Measurements from ENCODE around the gene OTOP3. TPM values are rescaled to one million over a fixed set of nuclear protein-coding genes. Genes with fewer than 3 reads are reported as not detected.
A peak's percentile ranks its signal among the peaks of the same experiment; 100 is the strongest.
"Not testable (repeated sequence)": the region's sequence is repeated elsewhere in the genome, so short reads cannot be mapped to it uniquely, and the experiment has no call there.

OTOP3 gene
- polyA plus RNA-seq, 1 donor (not counting 4 experiments of a cell fraction or from before 2014, with no cell fraction given): 0.03 TPM

GRCh38 chr17:74981979-74982662, 46.4 kb downstream of the OTOP3 start:
- Histone ChIP-seq H3K9me3 (ENCODE audit: control insufficient read depth, low read depth, low read length) (no peaks in the 10 kb centered on the region), H2AFZ (ENCODE audit: control insufficient read depth, low read length) (peak overlapping the region; percentile 84), H3K9me1 (ENCODE audit: control insufficient read depth, extremely low read depth, insufficient read depth, low read length) (no peaks in the 10 kb centered on the region), H3K9ac (ENCODE audit: control insufficient read depth, extremely low read depth, insufficient read depth, low read length) (peak overlapping the region; percentile 46), H3K4me2 (ENCODE audit: control insufficient read depth, extremely low read depth, insufficient read depth, low read depth, low read length) (peak overlapping the region; percentile 95), H3K4me1 (ENCODE audit: control insufficient read depth, extremely low read depth, insufficient read depth, low read length) (peaks cover 21% of the 10 kb centered on the region), H3K27me3 (ENCODE audit: control insufficient read depth, extremely low read depth, insufficient read depth, low read length) (no peaks in the 10 kb centered on the region), H3K36me3 (ENCODE audit: control insufficient read depth in 2 of 2, extremely low read depth in 1 of 2, insufficient read depth in 2 of 2, low read length in 2 of 2) (no peaks in the 10 kb centered on the region), H3K4me3 (ENCODE audit: control insufficient read depth in 2 of 3, extremely low read depth in 1 of 3, insufficient read depth in 2 of 3, low read depth in 1 of 3, low read length in 3 of 3) (peak overlapping the region; percentile 42 to 78 (median 49)), H4K20me1 (ENCODE audit: control insufficient read depth, extremely low read depth, insufficient read depth, low read length) (no peaks in the 10 kb centered on the region), H3K27ac (ENCODE audit: control insufficient read depth, insufficient read depth, low read length) (no peak overlapping the region), H3K79me2 (ENCODE audit: control insufficient read depth, insufficient read depth, low read length) (no peaks in the 10 kb centered on the region)
- TF ChIP-seq EZH2 (IDR thresholded peaks at IDR 0.05; ENCODE audit: low read length) (no peak), CTCF (optimal IDR thresholded peaks at IDR 0.05 in 1 of 3, IDR thresholded peaks at IDR 0.05 in 1 of 3, conservative IDR thresholded peaks at IDR 0.05 in 1 of 3; ENCODE audit: extremely low read depth in 1 of 3, insufficient read depth in 2 of 3, low read length in 3 of 3) (peak in 1 of 3 experiments; percentile 23)
- DNase-seq (ENCODE audit: low read depth, low spot score) (no peak), FAIRE-seq (no peak)
- dilution Hi-C loops (cut with MboI; ENCODE audit: extremely low pct_ligation_motif_present, low sequenced_read_pairs): no loop called here

GRCh38 chr17:74982663-74983313, 47.1 kb downstream of the OTOP3 start:
- FAIRE-seq: not testable (repeated sequence)

More at GRCh38 chr17:74982663-74983313, 47.1 kb downstream of the OTOP3 start:
- H3K4me2 ChIP-seq (ENCODE audit: control insufficient read depth, extremely low read depth, insufficient read depth, low read depth, low read length): peak overlapping the region; percentile 95
- H3K27ac ChIP-seq (ENCODE audit: control insufficient read depth, insufficient read depth, low read length); H3K9me1 ChIP-seq (ENCODE audit: control insufficient read depth, extremely low read depth, insufficient read depth, low read length); H3K79me2 ChIP-seq (ENCODE audit: control insufficient read depth, insufficient read depth, low read length); H4K20me1 ChIP-seq (ENCODE audit: control insufficient read depth, extremely low read depth, insufficient read depth, low read length); H3K9me3 ChIP-seq (ENCODE audit: control insufficient read depth, low read depth, low read length); DNase-seq (ENCODE audit: low read depth, low spot score); H3K36me3 ChIP-seq (ENCODE audit: control insufficient read depth in 2 of 2, extremely low read depth in 1 of 2, insufficient read depth in 2 of 2, low read length in 2 of 2); dilution Hi-C loops (cut with MboI; ENCODE audit: extremely low pct_ligation_motif_present, low sequenced_read_pairs); H3K27me3 ChIP-seq (ENCODE audit: control insufficient read depth, extremely low read depth, insufficient read depth, low read length): not testable (repeated sequence)
- peaks cover 23% of the 10 kb centered on the region for H3K4me1 ChIP-seq (ENCODE audit: control insufficient read depth, extremely low read depth, insufficient read depth, low read length)
- H2AFZ ChIP-seq (ENCODE audit: control insufficient read depth, low read length): peak overlapping the region; percentile 84
- peak overlapping the region; percentile 46 for H3K9ac ChIP-seq (ENCODE audit: control insufficient read depth, extremely low read depth, insufficient read depth, low read length)
- H3K4me3 ChIP-seq (ENCODE audit: control insufficient read depth in 2 of 3, extremely low read depth in 1 of 3, insufficient read depth in 2 of 3, low read depth in 1 of 3, low read length in 3 of 3): peak overlapping the region; percentile 42 to 78 (median 49)
